ENCODE results near the gene CDCP1.

Gene CDCP1

DNA sequence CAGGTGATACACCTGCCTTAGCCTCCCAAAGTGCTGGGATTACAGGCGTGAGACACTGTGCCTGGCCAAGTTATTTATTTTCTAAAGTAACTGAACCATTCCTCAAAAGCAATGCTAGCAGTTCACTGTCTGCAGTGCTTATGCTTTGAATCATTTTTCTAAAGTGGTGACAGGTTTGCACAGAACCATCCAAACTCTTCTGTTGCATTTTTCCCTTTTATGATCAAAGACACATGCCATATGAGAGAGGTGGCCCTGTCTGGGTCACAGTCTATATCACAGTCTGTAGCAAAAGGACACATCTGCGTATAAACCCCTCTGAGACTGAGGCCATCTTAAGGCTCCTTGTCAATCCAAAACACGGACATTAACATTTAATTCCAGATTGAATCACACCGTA, 17.2 kb downstream of the CDCP1 start:
- no peak overlapping the region for H3K4me3 ChIP-seq (ENCODE audit: low read depth, low read length)
- DNase-seq (ENCODE audit: low read depth) = no peak
- TF ChIP-seq, protein P1, sequence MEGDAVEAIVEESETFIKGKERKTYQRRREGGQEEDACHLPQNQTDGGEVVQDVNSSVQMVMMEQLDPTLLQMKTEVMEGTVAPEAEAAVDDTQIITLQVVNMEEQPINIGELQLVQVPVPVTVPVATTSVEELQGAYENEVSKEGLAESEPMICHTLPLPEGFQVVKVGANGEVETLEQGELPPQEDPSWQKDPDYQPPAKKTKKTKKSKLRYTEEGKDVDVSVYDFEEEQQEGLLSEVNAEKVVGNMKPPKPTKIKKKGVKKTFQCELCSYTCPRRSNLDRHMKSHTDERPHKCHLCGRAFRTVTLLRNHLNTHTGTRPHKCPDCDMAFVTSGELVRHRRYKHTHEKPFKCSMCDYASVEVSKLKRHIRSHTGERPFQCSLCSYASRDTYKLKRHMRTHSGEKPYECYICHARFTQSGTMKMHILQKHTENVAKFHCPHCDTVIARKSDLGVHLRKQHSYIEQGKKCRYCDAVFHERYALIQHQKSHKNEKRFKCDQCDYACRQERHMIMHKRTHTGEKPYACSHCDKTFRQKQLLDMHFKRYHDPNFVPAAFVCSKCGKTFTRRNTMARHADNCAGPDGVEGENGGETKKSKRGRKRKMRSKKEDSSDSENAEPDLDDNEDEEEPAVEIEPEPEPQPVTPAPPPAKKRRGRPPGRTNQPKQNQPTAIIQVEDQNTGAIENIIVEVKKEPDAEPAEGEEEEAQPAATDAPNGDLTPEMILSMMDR (conservative IDR thresholded peaks at IDR 0.05; ENCODE audit: low read depth, low read length) = no peak

DNA sequence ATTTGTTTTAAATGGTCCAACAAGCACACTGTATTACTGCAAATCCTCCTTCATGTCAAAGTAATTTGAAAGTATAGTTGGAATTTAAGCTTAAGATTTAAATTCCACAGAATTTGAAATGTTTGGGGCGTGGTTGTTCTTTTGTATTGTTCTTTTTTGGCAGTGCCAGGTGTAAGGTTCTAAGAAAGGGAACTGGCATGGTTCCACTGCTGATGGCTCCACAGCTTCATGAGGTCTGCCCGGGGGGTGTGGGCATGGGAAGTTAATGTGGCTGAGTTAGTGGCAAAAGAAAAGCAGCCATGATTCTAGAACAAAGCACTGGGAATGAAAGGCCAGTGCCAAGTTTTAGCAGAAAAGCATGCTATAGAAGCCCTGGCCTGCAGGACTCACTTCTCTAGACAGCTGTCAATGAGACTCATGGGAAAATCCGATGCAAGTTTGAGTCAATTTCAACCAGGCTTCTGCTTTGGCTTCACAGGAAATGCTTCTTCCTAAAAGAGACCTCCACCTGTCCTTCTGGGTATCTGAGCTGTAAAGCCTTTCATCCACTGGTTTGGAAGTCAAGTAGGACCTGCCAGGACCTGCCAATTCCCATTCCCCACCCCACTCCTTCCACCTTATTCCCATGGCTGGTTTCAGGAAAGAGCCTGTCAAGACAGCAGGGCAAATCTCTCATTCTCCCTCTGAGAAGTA, 18.9 kb downstream of the CDCP1 start:
- DNase-seq (ENCODE audit: low read depth) = no peak
- TF ChIP-seq, protein P1 (conservative IDR thresholded peaks at IDR 0.05; ENCODE audit: low read depth, low read length) = no peak
- no peak overlapping the region for H3K4me3 ChIP-seq (ENCODE audit: low read depth, low read length)

DNA sequence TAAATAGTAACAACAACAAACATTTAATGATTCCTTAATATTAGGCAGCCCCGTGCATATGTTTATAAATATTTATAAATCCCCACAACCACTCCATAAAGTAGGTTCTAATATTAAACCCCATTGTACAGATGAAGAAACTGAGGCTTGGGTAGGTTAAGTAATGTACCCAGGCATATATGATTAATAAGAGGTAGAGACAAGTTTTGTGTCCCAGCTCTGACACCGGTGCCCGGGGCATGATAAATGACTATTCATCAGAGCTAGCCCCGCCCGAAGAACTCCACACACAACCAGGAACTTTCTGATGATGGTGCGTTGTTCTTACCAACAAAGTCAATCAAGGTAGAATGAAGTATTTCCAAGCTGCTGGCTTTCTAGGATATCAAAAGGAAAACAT, 19.4 kb downstream of the CDCP1 start:
- no peak overlapping the region for H3K4me3 ChIP-seq (ENCODE audit: low read depth, low read length)
- TF ChIP-seq, protein P1 (conservative IDR thresholded peaks at IDR 0.05; ENCODE audit: low read depth, low read length) = no peak
- DNase-seq (ENCODE audit: low read depth) = no peak

DNA sequence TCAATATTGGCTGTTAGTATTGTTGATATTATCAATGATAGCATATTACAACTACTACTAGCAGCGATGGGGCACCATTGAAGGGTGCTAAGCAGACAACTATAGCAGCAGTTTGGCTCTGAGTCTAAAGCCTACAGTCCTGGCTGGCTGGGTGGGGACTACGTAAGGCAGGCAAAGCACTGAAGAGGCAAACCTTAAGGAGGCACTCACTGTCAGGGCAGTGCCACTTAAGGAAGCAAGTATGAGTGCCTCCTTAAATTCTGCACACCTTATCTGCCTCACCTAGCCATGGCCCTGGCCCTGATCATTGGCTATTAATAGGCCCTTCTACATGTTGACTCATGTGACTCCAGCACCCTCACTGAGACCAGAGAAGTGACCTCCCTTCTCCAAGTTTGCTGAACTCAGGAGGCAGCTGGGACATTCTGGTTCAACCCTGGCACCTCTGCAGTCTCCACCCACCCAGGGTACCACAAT, 20.6 kb downstream of the CDCP1 start:
- TF ChIP-seq, protein P1 (conservative IDR thresholded peaks at IDR 0.05; ENCODE audit: low read depth, low read length) = no peak
- DNase-seq (ENCODE audit: low read depth) = no peak
- H3K4me3 ChIP-seq (ENCODE audit: low read depth, low read length) = no peak overlapping the region

DNA sequence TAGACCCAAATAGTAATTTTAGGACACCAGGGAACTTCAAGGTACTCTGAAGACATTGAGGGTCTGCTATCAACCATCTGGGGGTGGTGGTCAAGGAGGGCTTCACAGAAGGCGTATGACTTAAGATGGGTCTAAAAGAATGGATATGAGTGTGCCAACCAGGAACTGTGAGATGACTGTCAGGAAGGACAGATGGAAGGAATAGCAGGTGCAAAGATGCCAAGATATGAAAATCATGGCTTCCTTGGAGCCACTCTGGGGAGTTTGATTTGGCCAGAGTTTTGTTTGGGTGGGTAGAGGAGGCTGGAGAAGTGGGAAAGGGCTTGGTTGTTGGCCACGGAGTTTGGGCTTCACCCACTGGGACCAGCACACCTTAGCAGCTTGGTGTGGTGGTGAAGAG, 21.2 kb downstream of the CDCP1 start:
- no peak for DNase-seq (ENCODE audit: low read depth)
- TF ChIP-seq, protein P1 (conservative IDR thresholded peaks at IDR 0.05; ENCODE audit: low read depth, low read length) = no peak
- H3K4me3 ChIP-seq (ENCODE audit: low read depth, low read length) = no peak overlapping the region

DNA sequence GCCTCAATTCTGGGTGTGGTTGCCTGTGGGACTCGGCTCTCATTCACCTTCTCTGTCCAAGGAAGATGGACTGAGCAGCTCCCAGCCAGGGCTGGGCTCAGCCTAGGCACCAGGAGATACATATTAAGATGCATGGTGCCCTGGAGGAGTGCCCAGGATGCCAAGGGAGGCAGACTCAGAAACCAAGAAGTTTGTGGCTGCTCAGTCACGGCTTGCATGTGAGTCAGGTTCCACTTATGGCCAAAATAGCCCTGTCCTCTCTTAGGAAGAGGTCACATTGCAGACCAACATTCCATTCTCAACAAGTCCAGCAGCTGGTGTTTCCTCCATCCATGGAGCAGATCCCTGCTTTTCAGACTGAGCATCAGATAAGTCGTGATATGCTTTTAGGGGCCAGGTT, 21.8 kb downstream of the CDCP1 start:
- H3K4me3 ChIP-seq (ENCODE audit: low read depth, low read length) = no peak overlapping the region
- DNase-seq (ENCODE audit: low read depth) = peak; percentile 56
- TF ChIP-seq, protein P1 (conservative IDR thresholded peaks at IDR 0.05; ENCODE audit: low read depth, low read length) = no peak
